Calu3 (cell line): ENCODE data around the gene ALG3. TPM values are rescaled to one million over a fixed set of nuclear protein-coding genes. Genes with fewer than 3 reads are reported as not detected.

ENCODE experiments used
- BruUV-seq: library from RNA; stranded (reverse); fragments of 400-500 nt; replicated peaks from 2 replicates; lab custom pipeline; 2021; lab: Mats Ljungman, UMichigan
- CTCF ChIA-PET: fragments of 300-600 bp; sonication (Branson Sonifier 250); formaldehyde crosslinking; loops from one replicate; lab custom pipeline; 2022; ENCODE audit warnings: antibody characterized with exemption; lab: Charles Lee
- DNase-seq: peaks from one replicate; pipeline ENCODE4 v3.0.0; 2022
- H3K27ac Mint-ChIP-seq: one replicate; pipeline ENCODE4 v1.8.0; 2022; ENCODE audit warnings: mixed read lengths; ENCODE audit not compliant: unreplicated experiment
- H3K27me3 Mint-ChIP-seq: one replicate; pipeline ENCODE4 v1.8.0; 2022; ENCODE audit warnings: mixed read lengths; ENCODE audit not compliant: unreplicated experiment
- H3K36me3 Mint-ChIP-seq: one replicate; pipeline ENCODE4 v1.8.0; 2022; ENCODE audit warnings: mild to moderate bottlenecking, moderate library complexity, mixed read lengths; ENCODE audit not compliant: insufficient read depth, unreplicated experiment
- H3K4me1 Mint-ChIP-seq: one replicate; pipeline ENCODE4 v1.8.0; 2022; ENCODE audit warnings: mild to moderate bottlenecking, low read depth, mixed read lengths; ENCODE audit not compliant: unreplicated experiment
- H3K4me3 Mint-ChIP-seq: one replicate; pipeline ENCODE4 v1.8.0; 2022; ENCODE audit warnings: mild to moderate bottlenecking, low read depth, moderate library complexity, mixed read lengths; ENCODE audit not compliant: unreplicated experiment
- H3K9me3 Mint-ChIP-seq: one replicate; pipeline ENCODE4 v1.8.0; 2022; ENCODE audit warnings: low read depth, mixed read lengths; ENCODE audit not compliant: unreplicated experiment
- intact Hi-C: fragments of 100-400 bp; cut with micrococcal nuclease; formaldehyde crosslinking; loops from one replicate; pipeline ENCODE4 v1.10.0; 2022; ENCODE audit not compliant: unreplicated experiment
- total RNA-seq: library from RNA; stranded (reverse); gene quantifications from 2 replicates; pipeline ENCODE4 v1.2.3, GENCODE V29; 2022
- TF ChIP-seq, protein P1 (sequence below): fragments of 200-600 bp; IDR thresholded peaks from one replicate; pipeline ENCODE4 v1.8.0; 2022; ENCODE audit warnings: antibody characterized with exemption; ENCODE audit not compliant: unreplicated experiment

Gene ALG3
- total RNA-seq, 1 experiment from 2014 or later: 140 TPM

DNA sequence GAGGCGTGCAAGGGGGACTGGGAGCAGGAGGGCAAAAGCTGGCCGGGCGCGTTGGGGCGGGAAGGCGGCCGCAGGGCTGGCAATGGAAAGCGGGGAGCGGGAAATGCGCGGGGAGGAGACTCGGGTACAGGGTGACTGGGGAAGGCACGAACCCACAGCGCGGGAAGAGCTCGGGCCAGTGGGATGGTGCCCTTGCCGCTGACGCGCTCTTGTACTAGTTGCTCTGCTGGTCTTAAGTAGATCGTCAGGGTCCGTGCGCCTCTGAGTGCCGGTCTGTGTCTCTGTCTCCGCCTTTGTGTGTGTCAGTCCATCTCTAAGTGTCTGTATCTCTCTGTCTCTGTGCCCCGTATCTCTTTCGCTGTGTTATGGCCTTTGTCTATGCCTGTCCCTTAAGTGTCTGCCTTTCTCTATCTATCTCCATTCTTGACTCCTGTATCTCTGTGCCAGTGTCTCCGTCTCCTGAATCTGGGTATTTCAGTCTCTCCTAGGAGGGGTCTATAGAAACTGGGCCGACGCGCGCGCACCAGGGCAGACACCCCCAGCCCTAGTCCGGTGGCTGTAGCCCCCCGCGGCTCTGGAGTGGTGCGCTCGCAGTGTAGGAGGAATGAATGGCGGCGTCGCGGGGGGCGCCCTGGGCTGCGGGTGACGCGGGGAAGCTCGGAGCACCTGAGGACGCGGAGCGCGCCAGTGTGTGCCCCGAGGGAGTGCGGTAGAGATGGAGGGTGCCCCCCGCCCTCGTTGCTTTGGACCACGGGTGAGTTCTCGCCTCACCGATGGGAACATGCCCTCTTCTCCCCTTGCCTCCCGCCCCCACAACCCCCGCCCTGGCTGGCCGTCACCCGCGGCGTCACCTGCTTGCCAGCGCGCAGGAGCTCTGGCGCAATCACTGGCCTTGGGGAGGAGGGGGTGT is 13.3 kb upstream of the ALG3 start:
- DNase-seq: peak; percentile 47
- CTCF ChIA-PET: interaction anchor here (0.6 to 1.5 kb wide), 8 partner anchors 12 to 1846 kb away, joined by 3 to 7 read pairs (median 4); partner anchors contain the start of genes EEF1AKMT4, PARL and PSMD2
- peak overlapping the region; percentile 66 for H3K4me3 Mint-ChIP-seq
- H3K4me1 Mint-ChIP-seq: peaks cover 24% of the 10 kb centered on the region
- TF ChIP-seq, protein P1, sequence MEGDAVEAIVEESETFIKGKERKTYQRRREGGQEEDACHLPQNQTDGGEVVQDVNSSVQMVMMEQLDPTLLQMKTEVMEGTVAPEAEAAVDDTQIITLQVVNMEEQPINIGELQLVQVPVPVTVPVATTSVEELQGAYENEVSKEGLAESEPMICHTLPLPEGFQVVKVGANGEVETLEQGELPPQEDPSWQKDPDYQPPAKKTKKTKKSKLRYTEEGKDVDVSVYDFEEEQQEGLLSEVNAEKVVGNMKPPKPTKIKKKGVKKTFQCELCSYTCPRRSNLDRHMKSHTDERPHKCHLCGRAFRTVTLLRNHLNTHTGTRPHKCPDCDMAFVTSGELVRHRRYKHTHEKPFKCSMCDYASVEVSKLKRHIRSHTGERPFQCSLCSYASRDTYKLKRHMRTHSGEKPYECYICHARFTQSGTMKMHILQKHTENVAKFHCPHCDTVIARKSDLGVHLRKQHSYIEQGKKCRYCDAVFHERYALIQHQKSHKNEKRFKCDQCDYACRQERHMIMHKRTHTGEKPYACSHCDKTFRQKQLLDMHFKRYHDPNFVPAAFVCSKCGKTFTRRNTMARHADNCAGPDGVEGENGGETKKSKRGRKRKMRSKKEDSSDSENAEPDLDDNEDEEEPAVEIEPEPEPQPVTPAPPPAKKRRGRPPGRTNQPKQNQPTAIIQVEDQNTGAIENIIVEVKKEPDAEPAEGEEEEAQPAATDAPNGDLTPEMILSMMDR: no peak
- peaks cover under 1% of the 10 kb centered on the region for H3K9me3 Mint-ChIP-seq
- peaks cover 74% of the 10 kb centered on the region for H3K27me3 Mint-ChIP-seq
- peaks cover 34% of the 10 kb centered on the region for H3K36me3 Mint-ChIP-seq
- intact Hi-C loops: no loop called here
- no TSS peak for BruUV-seq
- no peak overlapping the region for H3K27ac Mint-ChIP-seq

DNA sequence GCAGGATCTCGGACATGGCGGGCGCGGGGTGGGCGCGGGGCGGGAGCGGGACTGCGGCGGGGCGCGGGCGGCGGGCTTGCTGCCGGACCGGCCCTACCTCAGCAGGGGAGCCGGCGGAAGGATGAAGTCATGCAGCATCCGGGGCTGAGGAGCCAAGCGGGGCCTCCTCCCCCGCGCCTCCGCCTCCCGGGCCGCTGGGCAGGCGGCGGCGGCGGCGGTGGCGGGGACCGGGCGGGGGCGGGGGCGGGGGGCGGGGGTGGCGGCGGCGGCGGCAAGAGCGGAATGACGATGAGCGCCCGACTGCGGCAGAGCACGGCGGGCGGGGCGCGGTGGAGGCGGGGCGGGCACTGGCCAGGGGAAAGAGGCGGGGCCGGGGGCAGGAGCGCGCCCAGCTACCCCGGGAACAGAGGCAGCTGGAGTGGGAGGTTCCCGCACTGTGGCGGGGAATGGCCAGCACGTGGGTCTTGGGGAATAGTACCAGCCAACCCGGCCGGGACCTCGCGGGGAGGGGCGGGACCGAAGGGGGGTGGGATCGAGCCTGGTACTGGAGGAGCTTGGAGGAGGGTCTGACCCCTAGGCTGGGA is 12.6 kb upstream of the ALG3 start, which contains the start of gene CAMK2N2:
CAMK2N2 (minus strand) TSS at position 284 of the 584 bp plus-strand sequence; CDS start at position 16, 268 bp downstream.
- Mint-ChIP-seq H3K9me3 (no peaks in the 10 kb centered on the region), H3K36me3 (peaks cover 34% of the 10 kb centered on the region), H3K27me3 (peaks cover 68% of the 10 kb centered on the region), H3K4me1 (peaks cover 24% of the 10 kb centered on the region), H3K4me3 (peak within 1 kb of the TSS; percentile 66), H3K27ac (peak within 1 kb of the TSS; percentile 62)
- CTCF ChIA-PET: interaction anchor here (0.6 to 1.2 kb wide), 5 partner anchors 12 to 1846 kb away, joined by 3 to 5 read pairs (median 5); partner anchors contain the start of genes EEF1AKMT4 and PARL
- intact Hi-C loops: no loop called here
- TF ChIP-seq, protein P1: no peak
- peak; percentile 87 for DNase-seq
- no TSS peak for BruUV-seq

DNA sequence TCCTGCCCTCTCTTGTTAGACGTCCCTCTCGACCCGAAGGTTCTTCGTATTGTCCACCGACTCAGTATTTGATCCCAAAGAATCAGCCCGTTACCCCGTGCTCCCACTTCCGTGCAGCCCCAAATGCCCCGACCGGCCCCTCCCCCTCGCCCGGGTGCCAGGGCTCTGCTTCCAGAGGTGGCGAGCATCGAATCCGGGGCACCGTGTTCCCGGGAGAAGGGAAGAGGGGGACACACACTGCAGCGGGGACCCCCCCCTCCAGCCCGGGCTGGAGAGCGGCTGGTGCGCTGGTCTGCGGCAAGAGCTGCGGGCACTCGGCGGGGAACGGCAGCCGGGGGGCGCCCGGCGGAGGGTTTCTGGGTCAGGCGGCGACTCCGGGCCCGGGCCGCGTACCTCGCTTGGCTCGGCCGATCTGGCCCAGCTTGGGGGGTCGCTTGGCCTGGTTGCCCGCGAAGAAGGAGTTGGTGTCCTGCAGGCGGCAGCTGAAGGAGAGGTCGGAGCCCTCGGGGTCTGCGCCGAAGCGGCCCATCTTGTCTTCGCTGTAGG is 12.0 kb upstream of the ALG3 start:
- Mint-ChIP-seq H3K4me3 (peak overlapping the region; percentile 66), H3K4me1 (peaks cover 24% of the 10 kb centered on the region), H3K27me3 (peaks cover 68% of the 10 kb centered on the region), H3K36me3 (peaks cover 34% of the 10 kb centered on the region), H3K27ac (peak overlapping the region; percentile 62), H3K9me3 (no peaks in the 10 kb centered on the region)
- BruUV-seq: no TSS peak
- CTCF ChIA-PET: interaction anchor here (0.6 to 1.2 kb wide), 3 partner anchors 21 to 812 kb away, joined by 4 to 5 read pairs (median 5); partner anchors contain the start of gene PARL
- TF ChIP-seq, protein P1: no peak
- DNase-seq: no peak
- intact Hi-C loops: no loop called here
